B cell (primary cell): ENCODE data around the gene NTN1. TPM values are rescaled to one million over a fixed set of nuclear protein-coding genes. Genes with fewer than 3 reads are reported as not detected.

Experiments used
- ATAC-seq: fragments of 200-7000 bp; cut with Tn5 transposase; one replicate; pipeline ENCODE4 v1.10.0; 2021; ENCODE audit warnings: low read depth, mild to moderate bottlenecking, moderate number of reproducible peaks, moderate library complexity
- CTCF ChIA-PET: fragments of 350-600 bp; sonication (Branson Sonifier 250); formaldehyde crosslinking; loops from one replicate; lab custom pipeline; 2021; ENCODE audit warnings: antibody characterized with exemption, inconsistent platforms; lab: Charles Lee
- POLR2A ChIA-PET: fragments of 350-600 bp; sonication (Branson Sonifier 250); formaldehyde crosslinking; loops from one replicate; lab custom pipeline; 2021; ENCODE audit warnings: antibody characterized with exemption; lab: Charles Lee
- DNase-seq: peaks from one replicate; pipeline ENCODE4 v3.0.0; 2013
- H2AFZ ChIP-seq: 2 replicates; pipeline ENCODE4 v1.6.1; 2012; ENCODE audit warnings: mild to moderate bottlenecking, low read depth, low read length; ENCODE audit not compliant: insufficient read depth, poor library complexity, severe bottlenecking
- H3K27ac ChIP-seq, 2 donors: 1 replicate in 1 of 2; 2 replicates in 1 of 2; pipeline ENCODE4 v1.5.1; 2012 to 2013; ENCODE audit warnings: low read length in 2 of 2, mild to moderate bottlenecking in 2 of 2, moderate library complexity in 1 of 2
- H3K27me3 ChIP-seq, 4 experiments: fragments of 200-600 bp in 1 of 4; sonication (generic) in 1 of 4; replicated peaks in 1 of 4; 1 replicate in 2 of 4; 2 replicates in 2 of 4; pipeline versions ENCODE4 v1.6.1 to v1.7.0; 2013 to 2016; ENCODE audit warnings: low read length in 3 of 4, mild to moderate bottlenecking in 2 of 4, mixed read lengths in 1 of 4, moderate library complexity in 1 of 4; ENCODE audit not compliant: insufficient read depth in 4 of 4, control insufficient read depth in 3 of 4; ENCODE audit errors: control extremely low read depth in 1 of 4
- H3K36me3 ChIP-seq, 2 experiments: replicated peaks in 1 of 2; 1 replicate in 1 of 2; 2 replicates in 1 of 2; pipeline versions ENCODE4 v1.6.1 to v1.7.1; 2013; ENCODE audit warnings: low read length in 1 of 2; ENCODE audit not compliant: insufficient read depth in 2 of 2, control insufficient read depth in 1 of 2; ENCODE audit errors: control extremely low read depth in 1 of 2, extremely low read depth in 1 of 2
- H3K4me1 ChIP-seq, 2 donors: fragments of 200-600 bp in 1 of 2; sonication (generic) in 1 of 2; 1 replicate in 1 of 2; 2 replicates in 1 of 2; pipeline versions ENCODE4 v1.5.1 to v1.6.1; 2013 to 2017; ENCODE audit warnings: low read length in 2 of 2; ENCODE audit not compliant: control insufficient read depth in 2 of 2, insufficient read depth in 2 of 2
- H3K4me2 ChIP-seq: replicated peaks from 2 replicates; pipeline ENCODE3; 2012; ENCODE audit warnings: mild to moderate bottlenecking, low read depth, low read length; ENCODE audit not compliant: poor library complexity, severe bottlenecking
- H3K4me3 ChIP-seq, 5 experiments: fragments of 200-600 bp in 1 of 5; sonication (generic) in 1 of 5; 1 replicate in 3 of 5; 2 replicates in 2 of 5; pipeline versions ENCODE4 v1.5.1 to v1.7.0; 2011 to 2016; ENCODE audit warnings: low read length in 4 of 5, mild to moderate bottlenecking in 4 of 5, low read depth in 2 of 5, control low read depth in 1 of 5, moderate library complexity in 1 of 5; ENCODE audit not compliant: insufficient read depth in 1 of 5; ENCODE audit errors: control extremely low read depth in 1 of 5, extremely low read depth in 1 of 5
- H3K79me2 ChIP-seq: fragments of 200-600 bp; sonication (generic); one replicate; pipeline ENCODE4 v1.6.0; 2016; ENCODE audit warnings: low read length; ENCODE audit not compliant: control insufficient read depth, insufficient read depth
- H3K9ac ChIP-seq: fragments of 200-600 bp; sonication (generic); 2 replicates; pipeline ENCODE4 v1.6.1; 2017; ENCODE audit warnings: mild to moderate bottlenecking, low read length, moderate library complexity
- H3K9me3 ChIP-seq, 3 donors: one replicate each; pipeline versions ENCODE4 v1.6.1 to v1.7.1; 2013; ENCODE audit warnings: low read length in 2 of 3; ENCODE audit not compliant: control insufficient read depth in 2 of 3, insufficient read depth in 1 of 3; ENCODE audit errors: control extremely low read depth in 1 of 3
- H4K20me1 ChIP-seq: 2 replicates; pipeline ENCODE4 v1.6.0; 2012; ENCODE audit warnings: mild to moderate bottlenecking, low read length; ENCODE audit not compliant: insufficient read depth, control insufficient read depth, poor library complexity, severe bottlenecking
- H3K27ac Mint-ChIP-seq: one replicate; pipeline ENCODE4 v1.8.0; 2021; ENCODE audit warnings: mixed read lengths
- H3K27me3 Mint-ChIP-seq: one replicate; pipeline ENCODE4 v1.8.0; 2021; ENCODE audit warnings: mixed read lengths
- H3K4me1 Mint-ChIP-seq: one replicate; pipeline ENCODE4 v1.8.0; 2021; ENCODE audit warnings: mixed read lengths
- H3K4me3 Mint-ChIP-seq: one replicate; pipeline ENCODE4 v1.8.0; 2021; ENCODE audit warnings: mixed read lengths
- H3K9me3 Mint-ChIP-seq: one replicate; pipeline ENCODE4 v1.8.0; 2022; ENCODE audit warnings: mixed read lengths; ENCODE audit not compliant: insufficient read depth
- EZH2 ChIP-seq: IDR thresholded peaks from 2 replicates; pipeline ENCODE4 v1.6.1; 2012; ENCODE audit warnings: borderline replicate concordance, low read depth, mild to moderate bottlenecking, moderate library complexity, low read length; ENCODE audit not compliant: insufficient read depth, poor library complexity, severe bottlenecking
- WGBS: methylation state at CpG from one replicate; pipeline ENCODE4 v1.1.5; 2013; ENCODE audit warnings: missing lambda C conversion rate; ENCODE audit not compliant: insufficient coverage; 5-methylcytosine and 5-hydroxymethylcytosine counted together
- intact Hi-C: fragments of 100-400 bp; cut with micrococcal nuclease; formaldehyde crosslinking; loops from one replicate; pipeline ENCODE4 v1.10.0; 2022
- polyA plus RNA-seq: library from polyadenylated mRNA; depleted of rRNA; stranded (reverse); fragments of >200 nt; gene quantifications from 2 replicates; pipeline ENCODE4 v1.2.3, GENCODE V29; 2012
- total RNA-seq, 2 donors: library from RNA; stranded (reverse); fragments of 120-200 nt in 1 of 2; gene quantifications; 1 replicate in 1 of 2; 2 replicates in 1 of 2; pipeline versions ENCODE4 v1.2.3 to v1.2.4, GENCODE V29; 2013 to 2022
- TF ChIP-seq, protein P1 (sequence below): fragments of 200-600 bp; IDR thresholded peaks from one replicate; pipeline ENCODE4 v1.8.0; 2022; ENCODE audit warnings: antibody characterized with exemption, mild to moderate bottlenecking

The NTN1 gene
- total and polyA plus RNA-seq, 2 donors (not counting 1 experiment from before 2014, with no cell fraction given) = 0.10 to 0.25 TPM

DNA sequence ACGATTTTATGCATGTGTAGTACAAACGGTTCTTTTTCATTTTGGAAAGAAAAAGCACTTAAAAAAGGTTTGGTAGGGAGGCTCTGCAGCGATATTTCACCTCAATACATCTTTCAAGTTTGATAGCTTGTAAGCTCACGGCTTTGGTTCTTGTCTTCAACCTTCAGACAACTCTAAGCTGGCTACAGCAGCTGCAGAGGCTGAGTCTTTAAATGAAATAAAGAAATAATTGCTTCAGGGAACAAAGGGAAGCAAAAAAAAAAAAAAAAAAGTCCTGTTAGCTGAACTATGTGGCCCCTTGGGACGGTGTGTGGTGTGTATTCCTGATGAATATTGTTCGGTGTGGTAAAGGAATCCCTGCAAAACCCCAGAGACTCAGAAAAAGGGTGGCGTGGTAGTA is 265.1 kb downstream of the NTN1 start:
- DNase-seq (no peak), ATAC-seq (no peak)
- ChIA-PET POLR2A (no interaction called here), CTCF (no interaction called here)
- intact Hi-C loops = no loop called here
- Mint-ChIP-seq H3K27me3 (no peaks in the 10 kb centered on the region), H3K4me1 (peaks cover 20% of the 10 kb centered on the region), H3K27ac (no peak overlapping the region), H3K9me3 (no peaks in the 10 kb centered on the region), H3K4me3 (no peak overlapping the region)
- H3K4me3 ChIP-seq = no peak overlapping the region
- no peak overlapping the region for H3K9ac ChIP-seq
- H3K79me2 ChIP-seq = peaks cover 12% of the 10 kb centered on the region
- no peaks in the 10 kb centered on the region for H3K36me3 ChIP-seq
- no peaks in the 10 kb centered on the region for H4K20me1 ChIP-seq
- no peak overlapping the region for H2AFZ ChIP-seq
- H3K27me3 ChIP-seq = no peaks in the 10 kb centered on the region
- H3K4me1 ChIP-seq = peaks cover 12 to 13% of the 10 kb centered on the region in 2 donors
- WGBS = 48% methylated on average over 4 of the region's 7 CpGs
- H3K27ac ChIP-seq = no peak overlapping the region
- TF ChIP-seq, protein P1, sequence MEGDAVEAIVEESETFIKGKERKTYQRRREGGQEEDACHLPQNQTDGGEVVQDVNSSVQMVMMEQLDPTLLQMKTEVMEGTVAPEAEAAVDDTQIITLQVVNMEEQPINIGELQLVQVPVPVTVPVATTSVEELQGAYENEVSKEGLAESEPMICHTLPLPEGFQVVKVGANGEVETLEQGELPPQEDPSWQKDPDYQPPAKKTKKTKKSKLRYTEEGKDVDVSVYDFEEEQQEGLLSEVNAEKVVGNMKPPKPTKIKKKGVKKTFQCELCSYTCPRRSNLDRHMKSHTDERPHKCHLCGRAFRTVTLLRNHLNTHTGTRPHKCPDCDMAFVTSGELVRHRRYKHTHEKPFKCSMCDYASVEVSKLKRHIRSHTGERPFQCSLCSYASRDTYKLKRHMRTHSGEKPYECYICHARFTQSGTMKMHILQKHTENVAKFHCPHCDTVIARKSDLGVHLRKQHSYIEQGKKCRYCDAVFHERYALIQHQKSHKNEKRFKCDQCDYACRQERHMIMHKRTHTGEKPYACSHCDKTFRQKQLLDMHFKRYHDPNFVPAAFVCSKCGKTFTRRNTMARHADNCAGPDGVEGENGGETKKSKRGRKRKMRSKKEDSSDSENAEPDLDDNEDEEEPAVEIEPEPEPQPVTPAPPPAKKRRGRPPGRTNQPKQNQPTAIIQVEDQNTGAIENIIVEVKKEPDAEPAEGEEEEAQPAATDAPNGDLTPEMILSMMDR = no peak
- no peak for TF ChIP-seq EZH2
- H3K4me2 ChIP-seq = no peak overlapping the region
- no peaks in the 10 kb centered on the region for H3K9me3 ChIP-seq

DNA sequence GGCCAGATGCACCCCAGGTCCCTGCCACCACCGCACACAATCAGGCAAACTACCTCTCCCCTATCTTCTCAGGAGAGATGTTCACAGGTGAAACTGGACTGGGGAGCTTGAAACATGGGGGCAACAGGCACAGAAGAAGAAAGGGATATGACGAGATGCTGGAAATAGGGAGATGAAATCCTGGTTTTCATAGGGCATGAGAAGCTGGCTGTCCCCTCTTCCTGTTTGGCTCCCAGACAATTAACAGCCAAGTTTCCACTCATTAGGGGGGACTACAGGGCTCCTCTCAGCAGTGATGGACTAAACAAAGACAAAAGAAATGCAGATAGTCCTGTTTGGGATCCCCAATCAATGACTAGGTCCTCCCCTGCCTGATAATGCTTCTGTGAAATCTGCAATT is 266.0 kb downstream of the NTN1 start:
- CTCF ChIA-PET = no interaction called here

More for the DNA sequence above, 266.0 kb downstream of the NTN1 start:
- no peaks in the 10 kb centered on the region for H3K9me3 ChIP-seq
- DNase-seq = no peak
- no peaks in the 10 kb centered on the region for H3K9me3 Mint-ChIP-seq
- no peak overlapping the region for H3K4me3 Mint-ChIP-seq
- no CpG with 5 or more reads among the region's 2 CpGs for WGBS
- H3K36me3 ChIP-seq = no peaks in the 10 kb centered on the region
- H2AFZ ChIP-seq = no peak overlapping the region
- no peaks in the 10 kb centered on the region for H4K20me1 ChIP-seq
- H3K27me3 Mint-ChIP-seq = no peaks in the 10 kb centered on the region
- intact Hi-C loops = no loop called here
- H3K27ac Mint-ChIP-seq = no peak overlapping the region
- peaks cover 12% of the 10 kb centered on the region for H3K79me2 ChIP-seq
- TF ChIP-seq, protein P1 = no peak
- TF ChIP-seq EZH2 = no peak
- H3K4me2 ChIP-seq = no peak overlapping the region
- no peaks in the 10 kb centered on the region for H3K27me3 ChIP-seq
- no peak overlapping the region for H3K9ac ChIP-seq
- H3K27ac ChIP-seq = no peak overlapping the region
- ATAC-seq = no peak
- H3K4me3 ChIP-seq = no peak overlapping the region
- H3K4me1 Mint-ChIP-seq = peaks cover 25% of the 10 kb centered on the region
- POLR2A ChIA-PET = no interaction called here
- peaks cover 12 to 13% of the 10 kb centered on the region in 2 donors for H3K4me1 ChIP-seq
